GM21723 (cell line): ENCODE measurements around the gene DIPK1C.

Source experiments
- ATAC-seq: cut with Tn5 transposase; IDR thresholded peaks from one replicate; pipeline ENCODE4 v1.9.1; 2021; ENCODE audit warnings: mild to moderate bottlenecking, moderate library complexity; ENCODE audit not compliant: unreplicated experiment

Gene DIPK1C

DNA sequence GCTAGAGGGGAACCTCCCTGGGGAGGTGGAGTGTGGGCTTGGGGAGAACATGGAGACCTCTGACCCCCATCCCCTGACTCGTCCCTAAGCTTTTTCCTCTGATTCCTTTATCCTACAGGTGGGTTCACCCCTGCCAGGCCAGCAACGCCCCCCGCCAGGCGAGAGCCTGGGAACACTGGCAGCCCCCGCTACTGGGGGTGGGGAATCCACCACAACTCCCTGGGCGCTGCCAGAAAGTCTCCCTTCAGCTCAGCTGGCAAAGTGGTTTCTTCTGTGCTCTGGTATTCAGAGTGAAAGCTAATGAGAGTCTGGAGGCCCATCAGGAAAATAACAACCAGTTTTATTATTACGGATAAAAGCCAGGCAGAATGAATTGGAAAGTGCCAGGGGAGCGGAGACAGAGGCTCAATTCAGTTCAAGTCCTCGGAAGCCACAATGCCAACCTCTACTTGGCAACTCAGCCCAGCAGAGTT, 2.8 kb downstream of the DIPK1C start:
- ATAC-seq = no peak

DNA sequence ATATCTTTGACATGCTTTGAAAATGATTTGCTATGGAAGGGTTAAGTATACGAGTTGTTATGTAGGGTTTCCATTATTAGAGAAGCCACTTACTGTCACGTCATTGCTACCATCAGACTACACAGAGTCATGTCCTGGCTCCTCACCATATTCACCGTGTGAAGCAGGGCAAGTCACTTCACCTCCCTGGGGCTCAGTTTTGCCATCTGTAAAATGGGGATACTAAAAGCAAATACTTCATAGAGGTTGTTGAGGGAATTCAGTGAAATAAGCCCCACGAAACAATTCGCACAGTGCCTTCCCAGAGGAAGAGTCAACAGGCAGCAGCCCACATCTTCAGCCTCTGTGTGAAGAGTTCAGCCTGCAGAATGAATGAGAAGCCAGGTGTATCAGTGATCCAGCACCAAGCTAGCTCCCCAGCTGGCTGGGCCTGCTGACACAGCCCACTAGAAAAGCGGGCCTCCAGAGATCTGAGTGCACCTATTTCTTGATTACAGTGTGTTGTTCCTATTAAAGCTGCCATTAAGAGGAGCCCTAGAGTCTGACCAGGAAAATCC, 3.4 kb downstream of the DIPK1C start:
- ATAC-seq = no peak

DNA sequence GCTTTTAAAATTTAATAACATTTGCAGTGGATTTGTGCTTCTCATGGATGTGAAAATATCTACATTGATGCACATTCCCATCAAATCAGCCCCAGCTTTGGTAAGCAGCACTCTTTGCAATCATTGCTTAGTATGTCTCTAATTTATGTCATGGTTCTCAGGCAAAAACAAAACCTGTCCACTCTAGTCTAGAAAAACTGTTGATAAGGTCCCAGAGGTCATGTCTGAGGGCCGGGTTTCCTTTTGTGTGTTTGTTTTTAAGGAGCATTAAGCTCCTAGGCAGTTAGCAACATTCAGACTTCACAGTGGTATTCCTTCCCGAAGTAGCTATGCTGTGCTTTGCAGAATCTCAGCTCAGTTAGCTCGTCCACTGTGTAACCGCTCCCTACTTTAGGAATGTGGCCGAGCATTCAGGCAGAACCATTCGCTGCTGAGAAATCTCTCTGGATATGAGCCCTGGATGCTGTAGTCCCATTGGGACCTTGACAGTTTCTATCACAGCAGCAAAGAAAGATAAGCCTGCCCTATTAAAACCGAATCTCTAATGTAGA, 4.0 kb downstream of the DIPK1C start:
- no peak for ATAC-seq

DNA sequence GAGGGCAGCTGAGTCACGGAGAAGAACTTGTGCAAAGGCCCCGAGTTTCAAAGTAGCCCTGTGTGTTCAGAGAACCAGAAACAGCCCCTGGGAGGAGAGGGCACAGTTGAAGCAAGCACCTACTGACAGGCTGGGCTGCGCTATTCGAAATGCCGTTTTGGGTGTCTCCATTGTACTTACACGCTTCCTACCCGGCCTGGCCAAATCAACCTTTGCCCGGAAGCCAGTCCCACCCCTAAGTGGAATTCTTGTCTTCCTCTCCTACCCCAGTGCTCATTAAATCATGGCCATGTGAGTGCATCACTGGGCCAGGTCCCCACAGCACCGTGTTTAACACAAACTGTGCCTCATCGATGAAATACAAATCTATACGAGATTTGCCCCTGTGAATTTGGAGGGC, 6.0 kb downstream of the DIPK1C start:
- ATAC-seq = no peak

DNA sequence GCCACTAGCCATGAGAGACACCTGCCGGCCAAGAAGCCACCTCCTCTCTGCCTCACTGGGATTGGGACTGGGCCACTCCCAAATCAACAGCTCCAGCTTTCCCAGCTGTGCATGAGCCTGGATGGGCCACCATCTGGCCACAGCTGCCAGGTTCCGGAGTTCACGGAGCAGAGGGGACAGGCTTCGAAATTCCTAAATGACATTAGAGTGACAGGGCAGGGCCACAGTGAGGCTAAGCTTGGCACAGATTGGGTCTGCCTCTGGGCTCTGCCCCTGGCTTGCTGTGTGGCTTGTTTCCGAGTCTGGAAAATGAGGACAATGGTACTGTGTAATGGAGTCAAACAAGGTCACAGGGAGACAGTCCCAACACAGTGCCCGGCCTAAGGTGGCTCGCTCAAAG, 6.5 kb downstream of the DIPK1C start:
- ATAC-seq = no peak

DNA sequence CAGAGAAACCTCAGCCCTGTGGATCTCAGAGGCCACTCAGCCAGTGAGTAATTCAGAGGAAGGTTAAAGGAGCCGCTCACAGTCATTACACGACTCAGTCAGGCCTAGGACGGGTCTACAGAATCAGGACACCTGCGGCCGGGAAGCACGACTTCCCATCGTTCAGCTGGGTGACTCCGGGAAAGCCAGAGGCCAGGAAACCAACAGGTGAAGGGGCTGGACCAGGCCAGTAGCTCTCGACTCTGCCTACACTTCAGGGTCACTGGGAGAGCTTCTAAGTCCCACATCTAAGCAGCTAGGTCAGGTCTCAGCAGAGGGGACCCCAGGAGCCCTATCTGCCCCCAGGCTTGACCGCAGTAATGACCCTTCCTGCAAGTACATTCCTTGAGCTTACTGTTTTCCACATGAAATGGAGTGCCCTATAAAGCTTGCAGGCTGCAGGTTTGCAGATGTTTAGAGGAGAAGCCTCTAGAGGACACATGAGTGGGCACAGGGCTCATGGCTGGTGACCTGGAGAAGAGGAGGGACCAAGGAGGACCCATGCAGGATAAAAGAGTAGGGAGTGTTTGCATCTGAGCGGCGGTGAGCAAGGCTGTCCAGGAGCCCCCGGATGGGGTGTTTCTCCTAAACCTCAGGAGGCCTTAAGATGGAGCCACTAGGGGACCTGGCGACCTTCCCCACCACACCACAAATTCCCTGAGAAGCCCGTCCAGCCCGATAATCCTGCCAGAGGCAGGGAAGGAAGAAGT, 9.5 kb downstream of the DIPK1C start:
- ATAC-seq = no peak

DNA sequence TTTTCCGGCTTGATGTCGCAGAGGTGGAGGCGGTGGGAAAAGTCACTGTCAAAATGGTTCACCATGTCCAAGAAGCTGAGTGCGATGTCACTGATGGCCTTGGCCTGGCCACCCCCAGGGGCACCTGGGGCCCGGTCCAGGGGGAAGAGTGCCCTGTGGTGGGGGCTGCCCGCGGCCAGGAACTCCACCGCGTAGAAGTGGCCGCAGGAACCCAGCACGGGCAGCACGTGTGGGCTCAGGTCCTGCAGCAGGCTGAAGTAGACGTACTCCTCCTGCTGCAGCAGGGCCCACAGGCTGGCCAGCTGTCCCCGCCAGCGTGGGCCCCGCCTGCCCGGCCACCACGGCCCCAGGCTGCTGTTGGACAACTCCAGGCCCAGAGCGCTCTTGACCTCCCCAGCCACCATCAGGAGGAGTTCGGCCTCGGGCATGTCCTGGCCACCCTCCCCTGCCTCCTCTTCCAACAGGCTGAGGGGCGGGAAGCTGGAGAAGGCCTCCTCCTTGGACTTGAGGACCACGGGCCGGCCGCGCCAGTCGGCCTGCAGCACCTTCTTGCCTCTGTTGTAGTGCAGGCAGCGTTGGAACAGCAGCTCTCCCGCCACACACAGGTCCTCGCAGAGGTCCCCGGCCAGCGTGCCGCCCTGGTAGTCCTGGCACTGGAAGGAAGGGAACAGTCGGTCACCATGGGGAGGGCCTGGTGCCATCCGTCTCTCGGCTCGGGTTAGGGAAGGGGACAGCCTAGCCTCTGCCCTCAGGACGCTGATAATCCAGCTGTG, 10.3 kb downstream of the DIPK1C start:
- no peak for ATAC-seq

DNA sequence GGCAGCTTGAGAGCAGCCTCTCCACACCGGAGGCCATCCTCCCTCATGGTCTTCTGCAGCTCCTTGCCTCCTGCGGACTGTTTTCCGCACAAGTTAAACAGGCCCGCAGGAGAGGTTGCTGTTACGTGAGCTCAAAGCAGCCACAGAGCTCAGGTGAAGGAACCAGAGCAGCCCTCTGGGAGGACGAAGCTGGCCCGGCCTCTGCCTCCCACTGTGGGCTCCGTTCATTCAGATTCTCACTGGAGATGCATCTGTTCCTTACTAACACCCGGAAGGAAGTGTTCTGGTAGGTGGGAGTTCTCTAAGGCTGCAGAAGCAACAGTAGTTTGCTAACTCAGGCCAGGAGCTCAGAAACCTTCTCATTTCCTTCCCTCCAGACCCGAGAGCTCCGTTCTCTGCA, 10.9 kb downstream of the DIPK1C start:
- ATAC-seq = no peak

DNA sequence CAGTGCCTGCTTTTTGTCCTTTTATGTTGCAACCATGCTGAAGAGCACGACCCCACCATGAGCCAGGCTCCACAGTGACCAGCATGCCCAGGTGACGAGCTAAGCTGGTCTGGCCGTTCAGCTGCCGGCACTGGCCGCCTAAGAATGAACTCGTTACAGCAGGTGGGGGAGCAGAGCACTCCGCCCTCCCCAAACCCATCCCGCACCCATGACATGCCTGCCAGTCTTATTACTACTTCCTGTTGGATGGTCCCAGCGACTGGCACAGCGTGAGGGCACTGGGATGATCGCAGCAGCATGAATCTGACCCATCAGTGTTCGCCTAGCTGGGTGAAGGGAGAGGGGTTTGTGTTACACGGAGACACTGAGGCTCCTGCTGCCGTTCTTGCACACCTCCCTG, 11.5 kb downstream of the DIPK1C start:
- ATAC-seq = no peak

DNA sequence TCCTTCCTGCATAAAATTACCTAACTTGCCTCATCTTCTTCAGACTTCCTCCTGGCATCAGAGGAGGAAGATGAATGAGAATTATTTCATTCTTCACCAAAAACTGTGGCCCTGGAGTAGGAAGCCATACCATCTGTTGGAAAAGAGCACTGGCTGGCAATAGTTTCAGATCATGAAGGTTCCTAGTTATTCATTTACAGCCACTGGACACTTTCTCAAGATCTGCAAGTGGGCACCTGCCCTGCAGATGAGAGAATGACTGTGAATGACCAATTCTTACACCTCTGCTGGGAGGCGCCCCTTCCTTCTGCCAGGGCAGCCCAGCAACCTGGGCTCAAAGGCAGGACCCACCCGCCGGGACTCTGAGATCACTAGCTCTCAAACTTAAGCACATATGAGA, 13.0 kb downstream of the DIPK1C start:
- ATAC-seq = no peak

DNA sequence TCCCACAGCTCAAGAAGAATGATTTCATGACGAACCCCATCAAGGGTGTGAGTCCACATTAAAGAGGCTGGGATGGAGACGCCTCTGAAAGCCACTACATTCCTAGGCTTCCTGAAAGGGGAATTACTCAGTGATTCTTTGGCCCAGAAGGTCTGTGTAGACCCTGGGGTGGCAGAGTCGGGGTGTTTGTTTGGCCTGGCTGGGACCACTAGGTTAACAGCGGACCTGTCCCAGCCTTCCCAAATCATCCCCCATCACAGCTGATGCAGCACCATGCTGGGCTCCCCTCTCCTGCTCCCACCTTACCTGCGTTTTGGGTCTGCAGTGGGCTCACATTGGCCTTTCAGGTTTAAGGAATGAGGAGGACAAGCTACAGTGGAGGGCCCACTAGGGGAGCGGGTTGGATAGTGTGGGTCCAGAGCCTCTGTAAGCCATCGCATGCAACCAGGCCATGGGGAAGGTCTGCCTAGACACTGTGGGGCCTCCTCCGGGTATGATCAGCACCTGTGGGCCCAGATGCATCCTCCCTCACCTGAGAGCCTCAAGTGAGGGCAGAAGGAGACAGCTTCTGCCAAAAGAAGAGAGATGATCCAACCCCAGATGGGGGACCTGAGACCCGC, 16.2 kb downstream of the DIPK1C start:
- ATAC-seq = no peak

DNA sequence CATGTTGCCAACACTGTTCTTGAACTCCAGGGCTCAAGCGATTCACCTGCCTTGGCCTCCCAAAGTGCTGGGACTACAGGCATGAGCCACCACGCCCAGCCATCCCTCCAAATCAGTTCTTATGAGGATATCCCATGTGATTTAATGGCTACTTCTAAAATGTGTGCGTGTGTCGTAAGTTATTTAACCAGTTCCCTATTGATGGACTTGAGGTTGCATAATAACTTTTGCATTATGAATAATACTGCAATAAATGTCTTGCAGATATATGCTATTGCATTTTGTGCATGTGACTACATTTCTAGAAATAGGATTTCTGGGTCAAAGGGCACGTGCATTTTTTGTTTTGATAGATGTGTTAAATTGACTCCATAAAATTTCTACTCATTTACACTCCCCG, 19.0 kb downstream of the DIPK1C start:
- no peak for ATAC-seq

DNA sequence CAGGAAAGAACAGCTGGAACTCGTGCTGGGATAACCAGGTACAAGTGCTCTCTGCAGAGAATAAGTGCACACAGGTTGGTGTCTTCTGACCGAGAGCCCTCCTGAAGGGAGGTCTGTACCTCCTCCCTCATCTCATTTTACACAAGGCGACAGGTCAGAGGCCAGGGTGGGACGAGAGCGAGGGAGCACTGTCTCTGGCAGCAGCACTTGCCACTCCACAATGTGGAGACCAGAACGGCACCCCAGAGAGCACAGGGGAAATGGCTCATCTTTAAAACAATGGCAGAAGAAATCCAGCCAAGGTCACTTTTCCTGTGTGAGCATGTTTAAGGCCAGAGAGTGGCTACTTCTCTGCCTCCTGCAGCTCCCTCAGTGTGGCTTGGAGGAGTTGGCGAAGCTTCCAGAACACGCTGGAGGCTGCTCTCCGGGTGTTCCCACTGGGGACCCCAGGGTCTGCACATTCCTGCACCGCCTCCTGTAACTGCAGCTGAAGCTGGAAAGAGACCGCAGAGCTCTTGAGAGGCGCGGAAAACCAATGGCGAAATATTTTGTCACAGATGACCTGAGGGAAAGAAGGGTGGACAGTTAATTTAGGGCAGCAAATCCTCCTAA, 20.8 kb downstream of the DIPK1C start:
- ATAC-seq = no peak

DNA sequence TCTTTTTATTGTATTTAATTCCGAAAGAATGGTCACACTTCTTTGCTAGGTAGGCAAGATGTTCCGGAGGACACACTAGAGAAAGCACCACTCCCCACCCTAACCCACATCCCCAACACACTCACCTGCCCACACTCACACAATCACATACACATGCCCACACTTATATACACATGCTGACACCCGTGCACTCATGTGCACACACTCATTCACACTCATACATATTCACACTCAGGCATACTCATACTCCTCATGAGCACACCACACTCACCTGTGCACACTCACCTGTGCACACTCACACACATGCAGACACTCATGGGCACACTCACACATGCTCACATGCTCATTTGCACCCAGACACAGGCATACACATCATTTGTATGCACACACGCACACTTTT, 21.4 kb downstream of the DIPK1C start:
- no peak for ATAC-seq

DNA sequence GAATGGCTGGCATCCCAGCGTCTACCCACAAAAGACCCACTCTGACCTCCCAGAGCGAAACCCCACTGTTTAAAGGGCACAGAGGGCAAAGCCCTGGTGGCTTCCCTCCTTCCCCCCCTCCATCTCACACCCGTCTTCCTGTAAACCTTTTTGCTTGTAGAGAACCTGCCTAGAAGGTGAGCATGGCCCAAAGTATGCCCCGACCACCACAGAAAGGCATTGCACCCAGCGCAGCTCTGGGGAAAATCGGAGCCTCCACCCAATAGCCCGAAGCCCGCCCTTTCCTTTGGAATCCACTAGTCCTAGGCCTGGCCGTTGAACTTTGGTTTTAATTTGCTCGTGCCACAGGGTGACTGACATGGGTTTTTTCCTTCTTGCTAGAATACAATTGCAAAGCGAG, 22.6 kb downstream of the DIPK1C start:
- no peak for ATAC-seq

DNA sequence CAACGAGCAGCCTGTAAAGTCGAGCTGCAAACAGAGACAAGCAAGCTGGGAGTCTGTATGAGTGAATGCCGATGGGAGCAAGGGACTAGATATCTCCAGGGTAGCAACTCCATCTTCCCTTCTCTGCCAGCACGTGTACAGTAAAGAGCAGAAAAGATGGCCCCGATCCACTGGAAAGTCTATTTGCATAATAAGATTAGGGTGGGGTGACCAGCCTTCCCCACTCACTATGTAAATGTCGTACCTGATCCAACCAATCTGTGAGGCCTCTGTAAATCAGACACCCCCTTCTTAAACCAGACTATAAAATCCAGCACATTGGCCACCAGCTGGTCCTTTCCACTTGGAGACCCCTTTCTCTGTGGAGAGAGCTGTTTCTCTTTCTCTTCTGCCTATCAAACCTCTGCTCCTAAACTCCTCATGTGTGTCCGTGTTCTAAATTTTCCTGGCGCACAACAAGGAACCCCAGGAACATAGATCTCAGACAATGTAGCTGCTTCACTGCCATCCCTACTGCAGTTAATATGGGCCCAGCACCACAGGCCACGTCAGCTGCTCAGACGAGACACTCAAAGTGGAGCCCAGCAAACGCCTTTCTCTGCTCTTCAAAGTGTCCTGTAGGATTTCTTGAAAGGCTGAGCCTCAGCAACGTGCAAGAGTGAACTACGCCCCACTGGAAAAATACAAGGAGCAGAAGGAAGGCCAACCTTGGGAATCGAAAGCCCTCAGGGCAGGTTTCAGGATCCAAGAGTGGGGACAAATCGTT, 26.1 kb downstream of the DIPK1C start:
- no peak for ATAC-seq

DNA sequence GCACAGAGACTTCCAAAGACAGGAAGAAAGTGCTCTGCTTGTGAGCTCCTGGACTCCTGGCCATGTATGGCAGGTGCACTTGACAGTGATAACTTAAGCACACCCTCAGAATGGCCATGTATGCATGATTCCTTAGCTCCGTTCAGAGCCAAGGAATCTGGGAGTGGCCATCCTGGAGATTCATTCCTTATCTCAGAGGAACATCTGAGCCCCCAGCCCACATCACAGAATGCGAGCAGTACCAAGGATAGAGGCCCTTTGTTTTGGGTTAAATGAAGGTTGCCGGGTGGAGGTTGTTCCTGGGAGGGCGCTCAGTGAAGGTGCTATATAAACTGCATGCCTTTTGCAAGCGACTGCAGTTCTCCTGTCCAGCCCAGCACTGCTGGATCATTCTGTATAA, 26.9 kb downstream of the DIPK1C start:
- ATAC-seq = no peak

DNA sequence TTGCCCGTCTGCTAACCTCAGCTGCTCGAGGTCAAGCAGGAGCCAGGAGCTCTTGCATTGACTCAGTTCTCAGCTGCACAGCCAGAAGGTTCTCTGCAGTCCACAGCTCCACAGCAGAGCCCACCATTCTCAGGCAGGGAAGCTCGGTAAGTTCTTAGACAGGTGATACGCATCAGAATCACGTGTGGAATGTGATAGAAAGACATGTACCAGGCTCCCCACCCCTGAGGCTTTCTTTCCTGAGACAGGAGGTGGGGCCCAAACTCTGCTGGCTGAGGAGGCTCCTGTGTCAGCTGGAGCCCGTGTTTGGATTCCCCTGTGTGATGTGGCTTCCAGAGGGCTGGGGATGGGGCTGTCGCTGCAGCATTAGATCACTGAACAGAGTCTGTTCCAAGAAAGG, 28.0 kb downstream of the DIPK1C start:
- ATAC-seq = no peak

DNA sequence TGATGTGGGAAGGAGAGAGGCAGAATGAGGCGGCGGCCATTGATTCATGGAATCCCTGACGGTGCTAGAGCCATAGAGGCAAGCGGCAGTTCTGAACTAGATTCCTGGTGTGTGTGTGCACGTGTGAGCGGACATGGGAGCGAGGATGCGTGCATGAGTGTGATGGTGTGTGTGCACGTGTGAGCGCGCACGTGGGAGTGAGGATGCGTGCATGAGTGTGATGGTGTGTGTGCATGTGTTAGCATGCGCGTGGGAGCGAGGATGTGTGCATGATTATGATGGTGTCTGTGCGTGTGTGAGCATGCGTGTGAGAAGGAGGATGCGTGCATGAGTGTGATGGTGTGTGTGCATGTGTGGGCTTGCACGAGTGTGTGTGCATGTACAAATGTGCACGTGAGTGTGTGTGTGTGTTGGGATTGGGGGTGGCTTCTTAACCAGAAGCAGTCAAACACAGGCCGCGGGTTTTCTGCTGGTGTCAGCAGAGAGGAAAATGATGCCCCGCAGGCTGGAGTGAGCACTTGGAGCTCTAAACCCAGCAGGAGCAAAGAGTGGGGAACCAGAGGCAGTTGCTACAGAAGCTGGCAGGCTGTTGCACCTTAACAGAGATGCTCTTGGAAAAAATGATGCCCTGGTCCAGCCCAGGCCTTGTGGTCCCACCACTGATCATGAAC, 29.5 kb downstream of the DIPK1C start:
- no peak for ATAC-seq

DNA sequence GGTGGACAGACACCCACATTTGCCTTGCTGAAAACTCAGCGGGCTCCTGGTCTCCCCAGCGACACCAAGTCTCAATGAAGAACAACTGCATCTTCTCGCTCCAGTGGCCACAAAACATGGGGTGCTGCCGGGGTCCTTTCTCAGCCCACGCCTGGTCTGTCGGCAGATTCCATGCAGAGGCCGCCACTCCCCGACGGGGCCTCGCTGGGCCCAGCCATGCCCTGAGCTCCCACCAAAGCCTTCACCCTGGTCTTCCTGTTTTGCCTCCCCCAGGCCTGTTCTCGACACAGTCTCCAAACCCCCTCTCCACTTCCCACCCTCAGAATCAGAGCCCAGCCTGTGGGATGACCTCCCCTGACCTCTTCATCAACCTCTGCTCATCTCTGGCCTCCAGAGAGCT, 31.2 kb downstream of the DIPK1C start:
- ATAC-seq = no peak
